Liver (tissue), 9 donors: ENCODE measurements around the gene HIP1. TPM values are rescaled to one million over a fixed set of nuclear protein-coding genes. Genes with fewer than 3 reads are reported as not detected.

Experiments used
- DNase-seq: peaks from one replicate; pipeline ENCODE4 v3.0.0-alpha.2; 2017; ENCODE audit warnings: low spot score
- H3K27ac ChIP-seq, 2 donors: one replicate each; pipeline ENCODE4 v1.7.0; 2013; ENCODE audit warnings: inconsistent platforms in 2 of 2, low read length in 2 of 2, control low read depth in 1 of 2, low read depth in 1 of 2, mild to moderate bottlenecking in 1 of 2
- H3K27me3 ChIP-seq, 4 donors: one replicate each; pipeline versions ENCODE4 v1.6.1 to v1.7.0; 2013; ENCODE audit warnings: low read length in 3 of 4, inconsistent platforms in 1 of 4, mild to moderate bottlenecking in 1 of 4, moderate library complexity in 1 of 4; ENCODE audit not compliant: control insufficient read depth in 4 of 4, insufficient read depth in 4 of 4
- H3K36me3 ChIP-seq, 4 donors: one replicate each; pipeline versions ENCODE4 v1.6.1 to v1.7.0; 2013; ENCODE audit warnings: low read length in 3 of 4, mild to moderate bottlenecking in 3 of 4, low read depth in 1 of 4, moderate library complexity in 1 of 4; ENCODE audit not compliant: control insufficient read depth in 4 of 4, insufficient read depth in 3 of 4
- H3K4me1 ChIP-seq, 4 donors: one replicate each; pipeline versions ENCODE4 v1.6.1 to v1.7.0; 2013; ENCODE audit warnings: low read length in 3 of 4, mild to moderate bottlenecking in 3 of 4, moderate library complexity in 1 of 4; ENCODE audit not compliant: control insufficient read depth in 4 of 4, insufficient read depth in 4 of 4
- H3K4me3 ChIP-seq, 3 donors: one replicate each; pipeline versions ENCODE4 v1.6.1 to v1.7.0; 2013; ENCODE audit warnings: low read length in 3 of 3, control low read depth in 1 of 3, low read depth in 1 of 3, mild to moderate bottlenecking in 1 of 3
- H3K9ac ChIP-seq, 2 donors: one replicate each; pipeline ENCODE4 v1.7.0; 2013; ENCODE audit warnings: low read length in 2 of 2, mild to moderate bottlenecking in 2 of 2, moderate library complexity in 2 of 2, control low read depth in 1 of 2, low read depth in 1 of 2
- H3K9me3 ChIP-seq, 4 donors: one replicate each; pipeline versions ENCODE4 v1.6.1 to v1.7.0; 2013; ENCODE audit warnings: low read length in 3 of 4; ENCODE audit not compliant: control insufficient read depth in 4 of 4
- EGR1 ChIP-seq, 2 donors: IDR thresholded peaks; 2 replicates each; pipeline ENCODE4 v1.6.1; 2016 to 2018; ENCODE audit warnings: antibody characterized with exemption in 2 of 2, low read depth in 2 of 2
- GABPA ChIP-seq, 2 donors: IDR thresholded peaks in 1 of 2; conservative IDR thresholded peaks in 1 of 2; 2 replicates each; pipeline ENCODE4 v1.6.1; 2016; ENCODE audit warnings: antibody characterized with exemption in 2 of 2, mild to moderate bottlenecking in 1 of 2, moderate library complexity in 1 of 2
- HNF4A ChIP-seq, 2 donors: conservative IDR thresholded peaks; 2 replicates each; pipeline ENCODE4 v1.6.1; 2016; ENCODE audit warnings: antibody characterized with exemption in 2 of 2, mild to moderate bottlenecking in 2 of 2
- HNF4G ChIP-seq: IDR thresholded peaks from 2 replicates; pipeline ENCODE4 v1.6.1; 2016; ENCODE audit warnings: antibody characterized with exemption
- JUND ChIP-seq, 2 donors: IDR thresholded peaks; 2 replicates each; pipeline ENCODE4 v1.6.1; 2016; ENCODE audit warnings: antibody characterized with exemption in 2 of 2
- NR2F2 ChIP-seq: IDR thresholded peaks from 2 replicates; pipeline ENCODE4 v1.6.1; 2016; ENCODE audit warnings: antibody characterized with exemption
- RXRA ChIP-seq, 2 donors: IDR thresholded peaks; 2 replicates each; pipeline ENCODE4 v1.6.1; 2017 to 2018; ENCODE audit warnings: antibody characterized with exemption in 2 of 2, mild to moderate bottlenecking in 1 of 2
- TAF1 ChIP-seq: conservative IDR thresholded peaks from 2 replicates; pipeline ENCODE4 v1.6.1; 2016; ENCODE audit warnings: antibody characterized with exemption, mild to moderate bottlenecking
- YY1 ChIP-seq: IDR thresholded peaks from 2 replicates; pipeline ENCODE4 v1.6.1; 2016; ENCODE audit warnings: antibody characterized with exemption, mild to moderate bottlenecking
- WGBS: extraction: QIAGEN DNeasy Blood & Tissue Kit; methylation state at CpG from one replicate; pipeline ENCODE4 v1.1.7; 2013; 5-methylcytosine and 5-hydroxymethylcytosine counted together
- polyA plus RNA-seq, 2 donors: library from polyadenylated mRNA; stranded (reverse) in 1 of 2; unstranded in 1 of 2; fragments of 200-250 nt in 1 of 2; fragments of >200 nt in 1 of 2; fragmentation: Nextera tagmentation in 1 of 2; extraction: Ambion mirVana in 1 of 2; gene quantifications; one replicate each; pipeline versions ENCODE4 v1.2.1 to v1.2.3, GENCODE V29; 2013 to 2015
- total RNA-seq, 2 donors: library from RNA; depleted of rRNA; stranded (reverse); fragments of >200 nt; gene quantifications; one replicate each; pipeline ENCODE4 v1.2.3, GENCODE V29; 2014
- TF ChIP-seq, protein P1 (sequence below): IDR thresholded peaks from 2 replicates; pipeline ENCODE4 v1.6.1; 2016; ENCODE audit warnings: antibody characterized with exemption, mild to moderate bottlenecking
- TF ChIP-seq, protein P2 (sequence below): IDR thresholded peaks from 2 replicates; pipeline ENCODE4 v1.6.1; 2016; ENCODE audit warnings: antibody characterized with exemption
- TF ChIP-seq, protein P3 (sequence below): IDR thresholded peaks from 2 replicates; pipeline ENCODE4 v1.6.1; 2016; ENCODE audit warnings: antibody characterized with exemption
- TF ChIP-seq, protein P4 (sequence below): IDR thresholded peaks from 2 replicates; pipeline ENCODE4 v1.6.1; 2016; ENCODE audit warnings: antibody characterized with exemption
- donor health status: healthy.
- donor health status: healthy.
- donor health status: healthy.
- donor health status: healthy.
- donor health status: healthy.

Gene HIP1
- total and polyA plus RNA-seq, 4 donors, result 3.8 to 13.6 (median 7.8) TPM

DNA sequence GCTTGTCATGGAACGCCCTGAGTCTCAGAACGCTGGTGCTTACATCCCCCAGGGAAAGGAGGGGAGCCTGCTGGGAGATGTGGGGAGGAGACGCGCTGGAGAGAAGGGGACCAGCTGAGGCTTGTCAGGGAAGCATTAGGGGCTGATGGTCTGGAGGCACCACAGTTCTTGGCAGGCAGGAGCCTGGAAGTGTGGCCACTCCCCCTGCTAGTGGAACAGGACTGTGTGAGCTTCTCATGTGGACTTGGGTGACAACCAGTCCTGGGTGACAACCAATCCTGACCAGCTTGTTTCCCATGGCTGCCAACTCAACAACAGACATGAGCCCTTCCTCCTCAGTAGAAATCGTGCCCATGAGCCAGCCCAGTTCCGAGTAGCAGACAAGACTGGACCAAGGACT is 158.8 kb downstream of the HIP1 start (continued):
- TF ChIP-seq, protein P1, sequence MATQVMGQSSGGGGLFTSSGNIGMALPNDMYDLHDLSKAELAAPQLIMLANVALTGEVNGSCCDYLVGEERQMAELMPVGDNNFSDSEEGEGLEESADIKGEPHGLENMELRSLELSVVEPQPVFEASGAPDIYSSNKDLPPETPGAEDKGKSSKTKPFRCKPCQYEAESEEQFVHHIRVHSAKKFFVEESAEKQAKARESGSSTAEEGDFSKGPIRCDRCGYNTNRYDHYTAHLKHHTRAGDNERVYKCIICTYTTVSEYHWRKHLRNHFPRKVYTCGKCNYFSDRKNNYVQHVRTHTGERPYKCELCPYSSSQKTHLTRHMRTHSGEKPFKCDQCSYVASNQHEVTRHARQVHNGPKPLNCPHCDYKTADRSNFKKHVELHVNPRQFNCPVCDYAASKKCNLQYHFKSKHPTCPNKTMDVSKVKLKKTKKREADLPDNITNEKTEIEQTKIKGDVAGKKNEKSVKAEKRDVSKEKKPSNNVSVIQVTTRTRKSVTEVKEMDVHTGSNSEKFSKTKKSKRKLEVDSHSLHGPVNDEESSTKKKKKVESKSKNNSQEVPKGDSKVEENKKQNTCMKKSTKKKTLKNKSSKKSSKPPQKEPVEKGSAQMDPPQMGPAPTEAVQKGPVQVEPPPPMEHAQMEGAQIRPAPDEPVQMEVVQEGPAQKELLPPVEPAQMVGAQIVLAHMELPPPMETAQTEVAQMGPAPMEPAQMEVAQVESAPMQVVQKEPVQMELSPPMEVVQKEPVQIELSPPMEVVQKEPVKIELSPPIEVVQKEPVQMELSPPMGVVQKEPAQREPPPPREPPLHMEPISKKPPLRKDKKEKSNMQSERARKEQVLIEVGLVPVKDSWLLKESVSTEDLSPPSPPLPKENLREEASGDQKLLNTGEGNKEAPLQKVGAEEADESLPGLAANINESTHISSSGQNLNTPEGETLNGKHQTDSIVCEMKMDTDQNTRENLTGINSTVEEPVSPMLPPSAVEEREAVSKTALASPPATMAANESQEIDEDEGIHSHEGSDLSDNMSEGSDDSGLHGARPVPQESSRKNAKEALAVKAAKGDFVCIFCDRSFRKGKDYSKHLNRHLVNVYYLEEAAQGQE, result no peak
- TF ChIP-seq HNF4G (no peak), RXRA (IDR thresholded peaks at IDR 0.05) (no peak), TAF1 (no peak), EGR1 (IDR thresholded peaks at IDR 0.05; ENCODE audit: low read depth in 2 of 2) (no peak)

DNA sequence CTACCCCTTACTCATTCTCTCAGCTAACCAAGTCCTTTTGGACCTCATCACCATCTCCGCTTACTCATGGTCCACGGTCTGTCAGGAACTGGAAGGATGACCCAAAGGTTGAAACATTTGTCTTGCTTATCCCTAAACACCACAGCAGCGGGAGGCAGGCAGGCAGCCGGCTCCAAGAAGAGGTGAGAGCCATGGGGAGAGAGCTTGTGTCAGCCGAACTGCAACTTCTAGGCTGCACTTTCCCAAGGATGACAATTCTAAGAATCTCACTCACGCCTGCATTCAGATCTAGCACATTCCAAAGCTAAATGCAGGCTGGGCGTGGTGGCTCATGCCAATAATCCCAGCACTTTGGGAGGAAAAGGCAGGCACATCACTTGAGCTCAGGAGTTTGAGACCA is 160.7 kb downstream of the HIP1 start:
- no peak overlapping the region for H3K9ac ChIP-seq
- H3K4me3 ChIP-seq, result no peak overlapping the region
- no peaks in the 10 kb centered on the region for H3K9me3 ChIP-seq
- H3K36me3 ChIP-seq, result peaks cover 6 to 38% (median 20%) of the 10 kb centered on the region in 4 donors
- no peaks in the 10 kb centered on the region for H3K27me3 ChIP-seq
- WGBS, result 97% methylated on average over 7 of the region's 7 CpGs
- TF ChIP-seq NR2F2 (no peak), HNF4G (no peak)
- TF ChIP-seq, protein P1, result no peak
- no peak overlapping the region for H3K27ac ChIP-seq
- DNase-seq, result no peak
- no peaks in the 10 kb centered on the region for H3K4me1 ChIP-seq

DNA sequence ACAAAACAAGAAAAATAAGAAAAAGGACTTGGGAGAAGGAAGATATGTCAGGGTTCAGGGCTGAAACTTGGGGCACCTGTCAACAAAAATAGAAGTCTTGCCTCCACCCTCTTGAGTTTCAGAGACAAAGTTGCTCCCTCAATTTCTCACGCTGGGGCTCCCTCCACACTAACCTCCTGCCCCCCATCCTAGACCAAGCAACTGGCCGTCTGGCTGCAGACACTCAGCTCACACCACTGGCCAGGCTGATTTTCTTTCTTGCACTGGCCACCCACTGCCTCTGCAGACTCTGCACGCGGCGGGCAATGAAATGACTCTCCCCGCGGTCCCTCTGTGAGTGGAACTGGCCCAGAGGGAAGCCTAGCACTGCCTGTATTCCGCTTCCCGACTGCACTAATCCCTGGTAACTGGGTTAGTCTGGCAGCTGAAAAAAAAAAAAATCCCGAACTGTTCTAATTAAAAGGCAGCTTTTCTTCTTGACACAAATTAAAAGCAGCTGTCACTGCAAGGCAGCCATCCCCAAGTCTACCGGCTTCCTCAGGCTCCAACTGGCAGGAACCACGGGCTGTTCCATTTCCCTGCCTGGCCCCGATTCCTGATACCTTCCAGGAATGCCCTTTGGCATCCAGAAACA is 163.1 kb downstream of the HIP1 start:
- H3K4me1 ChIP-seq, result no peaks in the 10 kb centered on the region
- H3K36me3 ChIP-seq, result peaks cover 8 to 38% (median 19%) of the 10 kb centered on the region in 4 donors
- no peaks in the 10 kb centered on the region for H3K9me3 ChIP-seq
- no peak overlapping the region for H3K9ac ChIP-seq
- WGBS, result 96% methylated on average over 13 of the region's 13 CpGs
- no peak overlapping the region for H3K27ac ChIP-seq
- no peak overlapping the region for H3K4me3 ChIP-seq
- TF ChIP-seq, protein P1, result no peak
- TF ChIP-seq, protein P2, sequence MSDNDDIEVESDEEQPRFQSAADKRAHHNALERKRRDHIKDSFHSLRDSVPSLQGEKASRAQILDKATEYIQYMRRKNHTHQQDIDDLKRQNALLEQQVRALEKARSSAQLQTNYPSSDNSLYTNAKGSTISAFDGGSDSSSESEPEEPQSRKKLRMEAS, result no peak
- TF ChIP-seq TAF1 (no peak), HNF4A (conservative IDR thresholded peaks at IDR 0.05) (no peak), YY1 (no peak), GABPA (IDR thresholded peaks at IDR 0.05 in 1 of 2, conservative IDR thresholded peaks at IDR 0.05 in 1 of 2) (no peak), JUND (IDR thresholded peaks at IDR 0.05) (no peak)
- TF ChIP-seq, protein P3, sequence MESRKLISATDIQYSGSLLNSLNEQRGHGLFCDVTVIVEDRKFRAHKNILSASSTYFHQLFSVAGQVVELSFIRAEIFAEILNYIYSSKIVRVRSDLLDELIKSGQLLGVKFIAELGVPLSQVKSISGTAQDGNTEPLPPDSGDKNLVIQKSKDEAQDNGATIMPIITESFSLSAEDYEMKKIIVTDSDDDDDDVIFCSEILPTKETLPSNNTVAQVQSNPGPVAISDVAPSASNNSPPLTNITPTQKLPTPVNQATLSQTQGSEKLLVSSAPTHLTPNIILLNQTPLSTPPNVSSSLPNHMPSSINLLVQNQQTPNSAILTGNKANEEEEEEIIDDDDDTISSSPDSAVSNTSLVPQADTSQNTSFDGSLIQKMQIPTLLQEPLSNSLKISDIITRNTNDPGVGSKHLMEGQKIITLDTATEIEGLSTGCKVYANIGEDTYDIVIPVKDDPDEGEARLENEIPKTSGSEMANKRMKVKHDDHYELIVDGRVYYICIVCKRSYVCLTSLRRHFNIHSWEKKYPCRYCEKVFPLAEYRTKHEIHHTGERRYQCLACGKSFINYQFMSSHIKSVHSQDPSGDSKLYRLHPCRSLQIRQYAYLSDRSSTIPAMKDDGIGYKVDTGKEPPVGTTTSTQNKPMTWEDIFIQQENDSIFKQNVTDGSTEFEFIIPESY, result no peak
- TF ChIP-seq, protein P4, sequence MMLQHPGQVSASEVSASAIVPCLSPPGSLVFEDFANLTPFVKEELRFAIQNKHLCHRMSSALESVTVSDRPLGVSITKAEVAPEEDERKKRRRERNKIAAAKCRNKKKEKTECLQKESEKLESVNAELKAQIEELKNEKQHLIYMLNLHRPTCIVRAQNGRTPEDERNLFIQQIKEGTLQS, result no peak
- no peak for DNase-seq
- H3K27me3 ChIP-seq, result no peaks in the 10 kb centered on the region
